ENCODE results near the gene USH1G.

Gene USH1G

DNA sequence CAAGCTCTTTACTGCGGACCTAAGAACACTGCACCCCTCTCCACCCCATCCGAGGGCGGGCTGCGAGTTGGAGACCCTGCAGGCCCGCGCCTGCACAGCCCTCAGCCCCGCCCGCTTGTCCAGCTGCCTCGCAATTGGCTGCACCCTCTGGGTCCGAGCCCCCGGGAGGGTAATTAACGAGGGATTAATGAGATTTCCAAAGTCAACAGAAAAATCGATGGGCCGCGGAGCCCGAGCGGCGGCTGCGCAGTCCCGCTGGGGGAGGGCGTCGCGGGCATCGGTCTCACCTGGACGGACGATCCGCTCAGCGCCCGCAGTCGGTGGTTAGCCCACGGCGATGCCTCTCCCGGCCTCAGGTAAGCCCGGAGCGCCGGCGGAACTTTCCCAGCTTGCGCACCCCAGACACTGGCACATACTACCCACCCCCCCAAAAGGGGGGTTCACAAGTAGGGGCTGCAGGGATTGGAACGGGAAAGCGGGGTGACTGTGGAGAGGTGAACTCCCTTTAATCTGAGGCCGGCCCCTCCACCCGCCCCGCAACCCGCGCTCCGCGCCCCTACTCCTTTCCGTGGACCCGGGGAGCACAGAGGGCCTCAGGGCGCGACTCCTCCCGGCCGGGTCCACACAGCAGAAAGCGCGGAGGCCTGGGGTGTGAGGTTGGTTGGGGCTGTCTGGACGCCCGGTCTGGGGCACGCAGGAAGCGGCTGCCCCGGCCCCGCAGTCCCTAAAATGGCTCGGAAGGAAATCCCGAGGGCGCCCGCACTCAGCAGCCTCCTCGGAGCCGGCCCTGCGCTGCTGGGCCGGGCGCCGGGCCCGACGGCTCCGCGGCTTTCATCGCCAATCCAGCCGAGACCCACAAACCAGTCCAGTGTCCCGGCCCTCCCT, 12.8 kb upstream of the USH1G start, which contains the start of gene OTOP3:
Gene OTOP3 (plus strand): TSS at position 314 of the 885 bp plus-strand sequence. CDS start 24 bp downstream, at position 338.
- Mint-ChIP-seq H3K27ac (ENCODE audit: low read depth) (no peak within 1 kb of the TSS), H3K9me3 (no peaks in the 10 kb centered on the region), H3K27me3 (peaks cover 88% of the 10 kb centered on the region), H3K4me3 (no peak within 1 kb of the TSS), H3K36me3 (ENCODE audit: insufficient read depth) (no peaks in the 10 kb centered on the region), H3K4me1 (no peaks in the 10 kb centered on the region)
- ATAC-seq (replicated peaks; ENCODE audit: extremely low read depth, poor library complexity, severe bottlenecking): no peak
- no peak for DNase-seq (ENCODE audit: low spot score in 2 of 2)

GRCh38 chr17:74935048-74935447, 12.0 kb upstream of the USH1G start:
- ATAC-seq (replicated peaks; ENCODE audit: extremely low read depth, poor library complexity, severe bottlenecking) (no peak), DNase-seq (ENCODE audit: low spot score in 2 of 2) (no peak)
- peaks cover 89% of the 10 kb centered on the region for H3K27me3 Mint-ChIP-seq
- no peaks in the 10 kb centered on the region for H3K36me3 Mint-ChIP-seq (ENCODE audit: insufficient read depth)
- no peaks in the 10 kb centered on the region for H3K9me3 Mint-ChIP-seq
- no peak overlapping the region for H3K4me3 Mint-ChIP-seq
- H3K27ac Mint-ChIP-seq (ENCODE audit: low read depth): no peak overlapping the region
- no peaks in the 10 kb centered on the region for H3K4me1 Mint-ChIP-seq

GRCh38 chr17:74930535-74931036, 7.5 kb upstream of the USH1G start:
- ATAC-seq (replicated peaks; ENCODE audit: extremely low read depth, poor library complexity, severe bottlenecking) (no peak), DNase-seq (ENCODE audit: low spot score in 2 of 2) (no peak)
- Mint-ChIP-seq H3K9me3 (no peaks in the 10 kb centered on the region), H3K36me3 (ENCODE audit: insufficient read depth) (no peaks in the 10 kb centered on the region), H3K4me1 (no peaks in the 10 kb centered on the region), H3K27me3 (peaks cover 96% of the 10 kb centered on the region), H3K27ac (ENCODE audit: low read depth) (no peak overlapping the region), H3K4me3 (no peak overlapping the region)

- H3K27me3 Mint-ChIP-seq: peaks cover 99% of the 10 kb centered on the region
- H3K27ac Mint-ChIP-seq (ENCODE audit: low read depth): no peak overlapping the region
- DNase-seq (ENCODE audit: low spot score in 2 of 2): no peak
- no peak for ATAC-seq (replicated peaks; ENCODE audit: extremely low read depth, poor library complexity, severe bottlenecking)
- H3K4me1 Mint-ChIP-seq: peaks cover 6% of the 10 kb centered on the region
- H3K36me3 Mint-ChIP-seq (ENCODE audit: insufficient read depth): peaks cover 2% of the 10 kb centered on the region
- no peaks in the 10 kb centered on the region for H3K9me3 Mint-ChIP-seq
- no peak overlapping the region for H3K4me3 Mint-ChIP-seq
Observed at GRCh38 chr17:74928786-74929185, 5.7 kb upstream of the USH1G start.

- Mint-ChIP-seq H3K27me3 (peaks cover 92% of the 10 kb centered on the region), H3K4me3 (no peak overlapping the region), H3K27ac (ENCODE audit: low read depth) (no peak overlapping the region), H3K36me3 (ENCODE audit: insufficient read depth) (peaks cover 4% of the 10 kb centered on the region), H3K9me3 (no peaks in the 10 kb centered on the region), H3K4me1 (peaks cover 13% of the 10 kb centered on the region)
- DNase-seq (ENCODE audit: low spot score in 2 of 2) (no peak), ATAC-seq (replicated peaks; ENCODE audit: extremely low read depth, poor library complexity, severe bottlenecking) (no peak)
Observed at GRCh38 chr17:74925242-74925641, 2.2 kb upstream of the USH1G start.

DNA sequence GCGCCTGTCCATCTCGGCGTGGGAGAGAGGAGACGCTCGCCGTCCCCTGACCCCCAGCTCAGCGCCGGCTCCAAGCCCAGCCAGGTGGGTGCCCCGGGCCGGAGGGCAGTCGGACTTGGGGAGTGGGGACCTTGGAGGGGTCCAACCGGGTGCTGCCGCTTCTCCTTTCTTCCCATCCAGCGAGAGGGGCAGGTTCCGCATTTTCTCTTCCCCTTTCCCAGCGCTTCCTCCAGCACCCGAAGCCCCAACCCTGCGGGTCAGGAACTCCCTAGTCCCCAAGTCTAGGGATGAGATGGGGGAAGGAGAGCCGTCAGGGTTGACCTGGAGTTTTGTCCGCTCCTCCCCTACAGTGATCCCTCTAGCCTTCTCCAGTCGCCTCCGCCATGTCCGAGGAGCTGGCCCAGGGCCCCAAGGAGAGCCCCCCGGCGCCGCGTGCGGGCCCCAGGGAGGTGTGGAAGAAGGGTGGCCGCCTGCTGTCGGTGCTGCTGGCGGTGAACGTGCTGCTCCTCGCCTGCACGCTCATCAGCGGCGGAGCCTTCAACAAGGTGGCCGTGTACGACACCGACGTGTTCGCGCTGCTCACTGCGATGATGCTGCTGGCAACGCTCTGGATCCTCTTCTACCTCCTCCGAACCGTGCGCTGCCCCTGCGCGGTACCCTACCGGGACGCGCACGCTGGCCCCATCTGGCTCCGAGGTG, 1.3 kb upstream of the USH1G start, which contains the start of gene OTOP2:
Gene OTOP2 (plus strand): TSS at position 24 of the 699 bp plus-strand sequence. CDS start 360 bp downstream, at position 384.
- Mint-ChIP-seq H3K9me3 (no peaks in the 10 kb centered on the region), H3K36me3 (ENCODE audit: insufficient read depth) (peaks cover 4% of the 10 kb centered on the region), H3K4me3 (peak within 1 kb of the TSS; percentile 49), H3K27ac (ENCODE audit: low read depth) (no peak within 1 kb of the TSS), H3K4me1 (peaks cover 13% of the 10 kb centered on the region), H3K27me3 (peaks cover 86% of the 10 kb centered on the region)
- peak; percentile 13 for ATAC-seq (replicated peaks; ENCODE audit: extremely low read depth, poor library complexity, severe bottlenecking)
- DNase-seq (ENCODE audit: low spot score in 2 of 2): no peak

DNA sequence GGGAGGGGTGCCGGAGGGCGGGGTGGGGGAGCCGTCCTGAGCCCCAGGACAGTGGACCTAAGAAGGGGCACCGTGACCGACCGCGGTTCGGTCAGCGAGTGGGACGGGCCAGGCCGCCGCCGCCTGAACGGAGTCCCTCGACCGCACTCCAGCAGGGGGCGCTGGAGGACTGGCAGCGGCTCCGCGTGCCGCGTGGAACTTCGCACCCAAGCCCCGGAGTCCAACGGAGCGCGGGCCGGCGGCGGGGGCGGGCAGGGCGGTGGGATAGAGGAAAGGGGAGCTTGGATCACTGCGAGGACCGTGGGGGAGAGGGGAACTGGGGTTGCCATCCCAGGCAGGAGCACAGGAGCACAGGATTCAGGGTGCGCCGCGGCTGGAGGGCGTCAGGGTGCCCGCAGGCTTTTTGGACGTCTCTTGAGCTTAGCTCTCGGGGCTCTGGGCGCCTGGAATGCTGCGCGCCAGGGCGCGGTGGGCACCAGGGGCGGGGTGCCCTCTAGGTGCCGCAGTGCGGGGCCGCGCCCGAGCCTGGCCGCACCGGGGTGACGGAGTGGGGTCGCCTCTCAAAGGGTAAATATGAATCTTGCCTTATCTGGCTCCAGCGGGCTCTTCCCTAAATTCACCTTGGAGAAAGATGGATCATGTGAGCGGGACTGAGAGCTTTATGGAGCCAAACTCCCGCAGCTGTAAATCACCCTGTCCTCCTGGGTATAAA, 639 bp upstream of the USH1G start:
- Mint-ChIP-seq H3K4me1 (peaks cover 13% of the 10 kb centered on the region), H3K27ac (ENCODE audit: low read depth) (no peak overlapping the region), H3K9me3 (no peaks in the 10 kb centered on the region), H3K27me3 (peaks cover 79% of the 10 kb centered on the region), H3K4me3 (peak overlapping the region; percentile 49), H3K36me3 (ENCODE audit: insufficient read depth) (peaks cover 4% of the 10 kb centered on the region)
- peak; percentile 44 to 66 for DNase-seq (ENCODE audit: low spot score in 2 of 2)
- peak; percentile 50 for ATAC-seq (replicated peaks; ENCODE audit: extremely low read depth, poor library complexity, severe bottlenecking)

DNA sequence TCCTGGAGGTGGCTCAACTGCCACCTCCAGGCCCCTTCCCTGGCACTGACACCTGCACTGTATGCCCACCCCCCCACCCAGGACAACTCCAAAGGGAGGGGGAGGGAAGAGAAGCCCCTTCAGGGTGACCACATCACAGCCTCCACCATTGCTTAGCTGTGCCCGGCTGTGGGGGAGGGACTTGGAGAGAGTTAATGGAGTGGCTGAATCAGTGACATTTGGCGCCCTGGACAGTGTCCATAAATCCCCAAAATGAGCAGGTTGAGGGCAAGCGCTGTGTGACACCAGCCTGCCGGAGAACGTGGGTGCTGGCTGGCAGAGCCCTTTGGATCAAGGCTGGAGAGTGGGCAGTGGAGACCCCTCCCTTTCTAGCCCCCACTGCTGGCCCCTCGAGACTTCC, 883 bp downstream of the USH1G start:
- DNase-seq (ENCODE audit: low spot score in 2 of 2) (no peak), ATAC-seq (replicated peaks; ENCODE audit: extremely low read depth, poor library complexity, severe bottlenecking) (no peak)
- Mint-ChIP-seq H3K4me3 (peak overlapping the region; percentile 49), H3K36me3 (ENCODE audit: insufficient read depth) (peaks cover 4% of the 10 kb centered on the region), H3K9me3 (no peaks in the 10 kb centered on the region), H3K27me3 (peaks cover 73% of the 10 kb centered on the region), H3K4me1 (peaks cover 13% of the 10 kb centered on the region), H3K27ac (ENCODE audit: low read depth) (no peak overlapping the region)

- Mint-ChIP-seq H3K27me3 (peaks cover 73% of the 10 kb centered on the region), H3K4me3 (no peak overlapping the region), H3K9me3 (no peaks in the 10 kb centered on the region), H3K27ac (ENCODE audit: low read depth) (no peak overlapping the region), H3K4me1 (peaks cover 13% of the 10 kb centered on the region), H3K36me3 (ENCODE audit: insufficient read depth) (peaks cover 4% of the 10 kb centered on the region)
- DNase-seq (ENCODE audit: low spot score in 2 of 2): no peak
- ATAC-seq (replicated peaks; ENCODE audit: extremely low read depth, poor library complexity, severe bottlenecking): no peak
Observed at GRCh38 chr17:74921769-74922168, 1.3 kb downstream of the USH1G start.

- Mint-ChIP-seq H3K27ac (ENCODE audit: low read depth) (no peak overlapping the region), H3K27me3 (peaks cover 73% of the 10 kb centered on the region), H3K4me1 (peaks cover 13% of the 10 kb centered on the region), H3K9me3 (no peaks in the 10 kb centered on the region), H3K36me3 (ENCODE audit: insufficient read depth) (peaks cover 4% of the 10 kb centered on the region), H3K4me3 (no peak overlapping the region)
- DNase-seq (ENCODE audit: low spot score in 2 of 2): no peak
- no peak for ATAC-seq (replicated peaks; ENCODE audit: extremely low read depth, poor library complexity, severe bottlenecking)
Observed at GRCh38 chr17:74921026-74921681, 1.9 kb downstream of the USH1G start.

DNA sequence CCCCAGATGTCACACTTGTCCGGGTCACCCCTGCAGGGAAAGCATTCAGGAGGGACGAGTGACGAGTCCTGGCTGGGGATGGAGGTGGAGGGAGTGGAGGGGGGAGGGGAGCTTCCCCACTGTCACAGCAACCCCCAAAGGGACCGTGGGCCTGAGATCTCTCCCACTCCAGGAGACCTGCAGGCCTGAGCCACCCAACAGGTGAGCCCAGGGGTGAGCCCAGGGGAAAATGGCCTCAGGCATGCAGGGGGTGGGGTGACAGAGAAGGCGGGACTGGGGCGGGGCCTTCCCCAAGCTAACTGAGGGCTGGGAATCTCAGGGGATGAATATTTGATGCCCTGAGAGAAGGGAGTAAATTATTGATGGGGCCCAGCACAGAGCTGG, 2.4 kb downstream of the USH1G start:
- H3K27ac Mint-ChIP-seq (ENCODE audit: low read depth): no peak overlapping the region
- no peak for ATAC-seq (replicated peaks; ENCODE audit: extremely low read depth, poor library complexity, severe bottlenecking)
- no peak for DNase-seq (ENCODE audit: low spot score in 2 of 2)
- H3K36me3 Mint-ChIP-seq (ENCODE audit: insufficient read depth): peaks cover 4% of the 10 kb centered on the region
- H3K4me3 Mint-ChIP-seq: no peak overlapping the region
- H3K27me3 Mint-ChIP-seq: peaks cover 73% of the 10 kb centered on the region
- peaks cover 13% of the 10 kb centered on the region for H3K4me1 Mint-ChIP-seq
- no peaks in the 10 kb centered on the region for H3K9me3 Mint-ChIP-seq

DNA sequence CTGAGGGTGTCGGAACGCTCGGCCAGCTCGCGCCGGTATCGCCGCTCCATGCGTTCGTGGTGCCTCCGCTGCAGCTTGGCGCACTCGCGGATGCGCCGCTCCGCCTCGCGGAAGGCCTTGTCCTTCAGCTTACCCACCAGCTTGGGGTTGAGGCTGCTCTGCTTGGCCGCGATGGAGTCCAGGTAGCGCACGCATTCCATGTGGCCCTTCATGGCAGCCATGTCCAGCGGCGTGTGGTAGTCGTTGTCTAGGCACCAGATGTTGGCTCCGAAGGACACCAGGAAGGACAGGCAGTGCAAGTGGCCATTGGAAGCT, 2.8 kb downstream of the USH1G start:
- H3K27me3 Mint-ChIP-seq: peaks cover 71% of the 10 kb centered on the region

More for the DNA sequence above, 2.8 kb downstream of the USH1G start:
- Mint-ChIP-seq H3K9me3 (no peaks in the 10 kb centered on the region), H3K4me3 (no peak overlapping the region), H3K27ac (ENCODE audit: low read depth) (no peak overlapping the region), H3K4me1 (peaks cover 13% of the 10 kb centered on the region), H3K36me3 (ENCODE audit: insufficient read depth) (peaks cover 4% of the 10 kb centered on the region)
- ATAC-seq (replicated peaks; ENCODE audit: extremely low read depth, poor library complexity, severe bottlenecking): no peak
- DNase-seq (ENCODE audit: low spot score in 2 of 2): no peak

Measured in central memory CD8-positive, alpha-beta T cell (primary cell).